ENCODE data around the gene WTAP.
"Not testable (repeated sequence)": the region's sequence is repeated elsewhere in the genome, so short reads cannot be mapped to it uniquely, and the experiment has no call there.

Gene WTAP

GRCh38 chr6:159726918-159727716 is at the start of gene WTAP:
Gene WTAP (plus strand): TSS chr6:159727506. CDS start chr6:159736266, 8,760 bp downstream.
- peak; percentile 94 to 96 for DNase-seq (ENCODE audit: low read depth in 2 of 2)

GRCh38 chr6:159677506-159678165 is 49.7 kb upstream of the WTAP start:
- DNase-seq (ENCODE audit: low read depth in 2 of 2), result no peak

GRCh38 chr6:159678574-159678973 is 48.7 kb upstream of the WTAP start:
- no peak for DNase-seq (ENCODE audit: low read depth in 2 of 2)

GRCh38 chr6:159679091-159680077 is 47.9 kb upstream of the WTAP start:
- DNase-seq (ENCODE audit: low read depth in 2 of 2), result peak in 1 of 2 donors; percentile 25

DNA sequence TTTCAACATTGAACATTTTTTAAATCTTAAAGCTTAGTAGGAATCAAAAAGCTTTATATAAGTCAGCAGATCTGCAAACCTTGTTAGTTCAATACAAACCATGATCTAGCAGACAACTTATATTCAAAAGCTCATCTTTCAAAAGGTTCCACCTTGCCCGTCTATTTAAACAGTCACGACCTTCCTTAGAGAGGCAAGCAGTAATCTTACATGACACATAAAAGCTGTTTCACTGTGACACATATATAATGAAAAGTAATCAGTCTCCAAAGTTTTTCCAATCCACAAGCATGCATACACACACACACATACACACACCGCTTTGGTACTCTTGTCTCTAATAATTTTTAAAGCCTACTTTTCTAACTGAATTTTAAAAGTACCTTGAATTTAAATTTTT is 47.2 kb upstream of the WTAP start:
- no peak for DNase-seq (ENCODE audit: low read depth in 2 of 2)

GRCh38 chr6:159681191-159681880 is 46.0 kb upstream of the WTAP start:
- DNase-seq (ENCODE audit: low read depth in 2 of 2), result no peak

GRCh38 chr6:159682295-159682694 is 45.0 kb upstream of the WTAP start:
- DNase-seq (ENCODE audit: low read depth in 2 of 2), result no peak

DNA sequence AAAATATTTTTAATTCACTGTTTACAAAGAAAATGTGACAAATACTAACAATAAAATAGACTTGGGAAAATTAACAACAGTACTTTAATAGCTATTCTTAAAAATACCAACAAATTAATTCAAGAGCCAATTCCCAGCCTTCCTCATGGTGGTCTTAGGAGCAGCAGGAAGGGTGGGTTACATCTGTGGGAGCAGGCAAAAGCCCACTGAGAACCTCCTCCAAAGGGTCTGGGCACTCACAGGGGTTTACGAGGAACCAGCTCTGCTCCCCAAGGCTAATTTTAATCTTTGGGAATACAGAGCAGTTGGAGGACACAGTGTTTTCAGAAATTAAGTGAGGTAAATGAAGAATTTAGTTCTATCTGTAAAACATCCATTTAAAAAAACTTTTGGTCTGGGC is 44.5 kb upstream of the WTAP start:
- no peak for DNase-seq (ENCODE audit: low read depth in 2 of 2)

- no peak for DNase-seq (ENCODE audit: low read depth in 2 of 2)
Observed at GRCh38 chr6:159684013-159684304, 43.3 kb upstream of the WTAP start.

- no peak for DNase-seq (ENCODE audit: low read depth in 2 of 2)
Observed at GRCh38 chr6:159686040-159686439, 41.3 kb upstream of the WTAP start.

DNA sequence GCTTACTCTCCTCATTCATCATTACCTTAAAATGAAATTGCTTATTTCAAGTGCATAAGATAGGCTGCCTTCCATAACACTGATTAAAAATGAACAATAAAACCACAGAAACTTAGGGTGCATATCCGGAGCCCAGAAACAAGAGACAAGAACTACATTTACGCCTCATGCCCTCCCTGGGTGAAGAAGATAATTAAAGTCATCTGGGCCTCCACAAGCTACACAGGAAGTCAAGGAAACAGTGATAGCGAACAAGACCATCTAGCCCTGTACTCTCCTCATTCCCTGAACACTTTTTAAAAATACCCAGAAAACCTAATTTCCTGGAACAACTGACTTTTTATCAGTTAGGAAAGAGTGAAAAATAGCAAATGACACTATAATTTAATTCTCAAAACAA is 40.6 kb upstream of the WTAP start:
- no peak for DNase-seq (ENCODE audit: low read depth in 2 of 2)

- DNase-seq (ENCODE audit: low read depth in 2 of 2), result no peak
Observed at GRCh38 chr6:159687341-159687740, 40.0 kb upstream of the WTAP start.

GRCh38 chr6:159688266-159688905 is 38.9 kb upstream of the WTAP start:
- no peak for DNase-seq (ENCODE audit: low read depth in 2 of 2)

DNA sequence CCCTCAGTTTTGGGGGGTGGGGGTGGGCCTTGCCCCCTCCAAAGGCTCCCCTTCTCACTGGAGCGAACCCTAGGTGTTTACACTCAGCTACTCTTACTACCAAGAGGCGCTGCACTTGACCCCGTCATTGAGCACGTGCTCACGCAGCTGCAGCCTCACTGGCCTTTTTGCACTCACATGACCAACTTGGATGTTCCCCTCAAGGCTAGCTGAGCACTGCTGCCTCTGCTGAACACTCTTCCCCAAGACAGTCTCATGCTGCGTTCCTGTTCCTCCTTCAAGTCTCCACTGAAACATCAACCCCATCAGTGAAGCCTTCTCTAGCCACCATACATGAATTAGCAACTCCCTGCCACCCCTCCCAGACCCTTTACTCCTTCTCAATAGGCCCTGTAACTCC is 38.3 kb upstream of the WTAP start:
- no peak for DNase-seq (ENCODE audit: low read depth in 2 of 2)

DNA sequence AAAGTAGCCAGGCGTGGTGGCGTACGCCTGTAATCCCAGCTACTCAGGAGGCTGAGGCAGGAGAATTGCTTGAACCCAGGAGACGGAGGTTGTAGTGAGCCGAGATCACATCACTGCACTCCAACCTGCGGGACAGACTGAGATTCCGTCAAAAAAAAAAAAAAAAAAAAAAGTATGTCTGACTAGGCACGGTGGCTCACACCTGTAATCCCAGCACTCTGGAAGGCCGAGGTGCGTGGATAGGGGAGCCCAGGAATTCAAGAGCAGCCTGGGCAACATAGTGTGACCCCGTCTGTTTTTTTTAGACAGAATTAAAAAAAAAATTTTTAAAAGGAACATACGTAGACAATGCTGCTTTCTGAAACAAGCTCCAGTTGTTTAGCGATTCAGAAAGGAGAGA is 37.2 kb upstream of the WTAP start:
- not testable (repeated sequence) for DNase-seq (ENCODE audit: low read depth in 2 of 2)

GRCh38 chr6:159691133-159691962 is 36.0 kb upstream of the WTAP start:
- DNase-seq (ENCODE audit: low read depth in 2 of 2), result no peak

- DNase-seq (ENCODE audit: low read depth in 2 of 2), result no peak
Observed at GRCh38 chr6:159691963-159692287, 35.4 kb upstream of the WTAP start.

DNA sequence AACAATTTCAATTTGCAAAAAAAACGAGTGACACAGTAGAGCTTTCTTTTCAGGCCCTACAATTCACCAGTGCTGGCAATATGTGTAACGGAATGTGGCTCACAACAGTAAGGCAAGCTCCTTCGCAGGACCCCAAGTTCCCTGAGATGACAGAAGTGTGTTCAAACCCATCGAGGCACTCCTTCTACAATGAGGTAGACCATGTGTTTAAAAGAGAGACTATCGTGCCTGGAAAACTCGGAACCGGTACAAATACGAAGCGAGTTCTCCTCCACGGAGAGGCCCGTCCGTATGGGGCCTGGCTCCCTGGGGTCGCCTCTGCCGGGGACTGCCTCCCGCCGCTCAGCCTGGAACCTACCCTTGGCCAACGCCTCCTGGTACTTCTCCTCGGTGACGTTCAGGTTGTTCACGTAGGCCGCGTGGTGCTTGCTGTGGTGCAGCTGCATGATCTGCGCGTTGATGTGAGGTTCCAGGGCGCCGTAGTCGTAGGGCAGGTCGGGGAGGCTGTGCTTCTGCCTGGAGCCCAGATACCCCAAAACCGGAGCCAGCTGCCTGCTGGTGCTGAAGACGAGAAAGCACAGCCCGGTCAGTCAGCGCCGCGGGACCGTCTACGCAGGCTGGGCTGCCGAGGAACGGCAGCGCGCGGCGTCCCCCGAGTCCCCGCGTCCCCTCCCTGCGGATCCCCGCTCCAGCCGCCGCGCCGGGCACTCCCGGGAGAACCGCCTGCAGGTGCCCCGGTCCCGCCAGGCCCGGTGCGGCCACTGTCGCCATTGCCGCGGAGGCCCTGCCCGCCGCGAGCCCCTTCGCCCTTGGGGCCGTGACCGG is 34.8 kb upstream of the WTAP start:
- DNase-seq (ENCODE audit: low read depth in 2 of 2), result peak; percentile 38 to 51

DNA sequence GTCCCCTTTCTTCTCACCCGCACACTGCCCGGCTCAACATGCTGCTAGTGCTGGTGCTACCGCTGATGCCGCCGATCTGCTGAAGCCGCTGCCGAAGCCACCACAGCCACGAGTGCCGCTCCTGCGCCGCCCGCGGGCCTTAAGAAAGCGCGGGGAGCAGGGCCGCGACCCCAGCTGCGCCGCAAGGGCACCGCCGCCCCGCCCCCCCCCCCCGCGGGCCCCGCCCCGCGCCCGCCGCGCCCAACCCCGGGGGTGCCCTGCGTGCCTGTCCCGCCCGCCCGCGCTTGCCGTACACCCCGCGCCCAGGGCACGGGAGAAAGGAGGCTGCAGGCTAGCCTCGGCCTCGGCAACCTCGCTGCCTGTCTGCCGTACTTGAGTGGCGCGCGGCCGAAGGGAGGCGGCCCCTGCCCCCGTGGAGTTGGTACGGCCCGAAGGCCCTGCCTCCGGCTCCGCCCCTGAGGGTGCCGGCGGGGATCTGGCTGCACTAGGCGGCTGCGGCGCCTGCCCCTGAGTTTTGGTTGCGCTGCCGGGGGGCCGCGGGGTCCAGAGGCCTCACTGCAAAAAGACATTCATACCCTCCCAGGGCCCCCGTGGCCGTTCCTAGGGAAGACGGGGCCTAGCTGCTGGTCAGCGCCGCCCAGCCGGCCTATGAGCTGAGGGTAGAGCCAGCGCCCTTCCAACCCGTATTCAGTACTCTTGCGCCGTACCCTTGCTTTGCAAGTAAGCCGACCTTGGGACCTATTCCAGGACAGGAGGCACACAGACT is 34.0 kb upstream of the WTAP start, which contains the start of gene SOD2:
TSS of gene SOD2 (minus strand) at position 114 of the 766 bp plus-strand sequence. CDS start at position 40, 74 bp downstream.
- DNase-seq (ENCODE audit: low read depth in 2 of 2), result peak; percentile 72 to 74
